WTC11 (cell line): ENCODE measurements around the gene ATP11B.

Experiments
- CTCF ChIP-seq: fragments of 200-600 bp; IDR thresholded peaks from 2 replicates; pipeline ENCODE4 v1.8.0; 2022; ENCODE audit warnings: antibody characterized with exemption
- E2F4 ChIP-seq: sonication (generic); formaldehyde crosslinking; IDR thresholded peaks from 2 replicates; pipeline ENCODE4 v1.8.1; 2022; ENCODE audit warnings: low read depth, mild to moderate bottlenecking, moderate library complexity, missing genetic modification reagents, borderline replicate concordance
- NFYB ChIP-seq: sonication (generic); formaldehyde crosslinking; conservative IDR thresholded peaks from 2 replicates; pipeline ENCODE4 v1.8.0; 2022; ENCODE audit warnings: low read depth, missing genetic modification reagents
- TCF7 ChIP-seq: sonication (generic); formaldehyde crosslinking; IDR thresholded peaks from 2 replicates; pipeline ENCODE4 v1.8.0; 2022; ENCODE audit warnings: mild to moderate bottlenecking, low read depth, missing genetic modification reagents, moderate library complexity
- TEAD4 ChIP-seq: sonication (generic); formaldehyde crosslinking; IDR thresholded peaks from 2 replicates; pipeline ENCODE4 v1.8.0; 2022; ENCODE audit warnings: mild to moderate bottlenecking, missing genetic modification reagents

- TF ChIP-seq TCF7 (no peak), TEAD4 (CRISPR knock-in tag) (no peak), E2F4 (no peak), CTCF (no peak), NFYB (no peak)
Observed at GRCh38 chr3:182784542-182784941, 8.8 kb upstream of the ATP11B start.
